AML-193 (cell line): ENCODE results near the gene PPP4R3A.
"Not testable (repeated sequence)": the region's sequence is repeated elsewhere in the genome, so short reads cannot be mapped to it uniquely, and the experiment has no call there.

Source experiments
- DNase-seq, 2 experiments: peaks; one replicate each; lab custom pipeline; 2025; lab: John Stamatoyannopoulos, UW

The PPP4R3A gene

DNA sequence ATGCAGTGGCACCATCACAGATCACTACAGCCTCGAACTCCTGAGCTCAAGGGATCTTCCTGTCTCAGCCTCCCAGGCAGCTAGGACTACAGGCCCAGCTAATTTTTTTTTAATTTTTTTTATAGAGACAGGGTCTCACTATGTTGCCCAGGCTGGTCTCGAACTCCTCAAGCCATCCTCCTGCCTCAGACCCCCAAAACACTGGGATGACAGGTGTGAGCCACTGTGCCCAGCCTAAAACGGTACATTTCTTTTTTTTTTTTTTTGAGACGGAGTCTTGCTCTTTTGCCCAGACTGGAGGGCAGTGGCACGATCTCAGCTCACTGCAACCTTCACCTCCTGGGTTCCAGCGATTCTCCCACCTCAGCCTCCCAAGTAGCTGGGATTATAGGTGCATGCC lies 100.9 kb downstream of the PPP4R3A start:
- DNase-seq, result not testable (repeated sequence)
